Measurements from ENCODE around the gene FRMD5. TPM values are rescaled to one million over a fixed set of nuclear protein-coding genes. Genes with fewer than 3 reads are reported as not detected.

FRMD5 gene
- total RNA-seq, 1 donor from 2014 or later: 7.8 TPM

GRCh38 chr15:43958861-43959330 is 236.2 kb downstream of the FRMD5 start:
- H3K27ac Mint-ChIP-seq: no peak overlapping the region

GRCh38 chr15:43957724-43958123 is 237.3 kb downstream of the FRMD5 start:
- H3K9me3 Mint-ChIP-seq (ENCODE audit: low read depth): no peaks in the 10 kb centered on the region
- H3K36me3 Mint-ChIP-seq (ENCODE audit: insufficient read depth): no peaks in the 10 kb centered on the region
- H3K4me1 Mint-ChIP-seq (ENCODE audit: low read depth): peaks cover 7% of the 10 kb centered on the region
- TF ChIP-seq CTCF (IDR thresholded peaks at IDR 0.05; ENCODE audit: unreplicated experiment): no peak
- no peak for DNase-seq (ENCODE audit: low spot score, unreplicated experiment)
- no peaks in the 10 kb centered on the region for H3K27me3 Mint-ChIP-seq
- H3K4me3 Mint-ChIP-seq (ENCODE audit: low read depth): no peak overlapping the region
- no peak overlapping the region for H3K27ac Mint-ChIP-seq

More at GRCh38 chr15:43958861-43959330, 236.2 kb downstream of the FRMD5 start:
- Mint-ChIP-seq H3K9me3 (ENCODE audit: low read depth) (no peaks in the 10 kb centered on the region), H3K27me3 (no peaks in the 10 kb centered on the region), H3K4me3 (ENCODE audit: low read depth) (no peak overlapping the region), H3K4me1 (ENCODE audit: low read depth) (peaks cover 7% of the 10 kb centered on the region), H3K36me3 (ENCODE audit: insufficient read depth) (no peaks in the 10 kb centered on the region)
- no peak for TF ChIP-seq CTCF (IDR thresholded peaks at IDR 0.05; ENCODE audit: unreplicated experiment)
- DNase-seq (ENCODE audit: low spot score, unreplicated experiment): no peak

- no peaks in the 10 kb centered on the region for H3K36me3 Mint-ChIP-seq (ENCODE audit: insufficient read depth)
- no peak for TF ChIP-seq CTCF (IDR thresholded peaks at IDR 0.05; ENCODE audit: unreplicated experiment)
- H3K4me1 Mint-ChIP-seq (ENCODE audit: low read depth): peaks cover 16% of the 10 kb centered on the region
- no peak for DNase-seq (ENCODE audit: low spot score, unreplicated experiment)
- H3K27ac Mint-ChIP-seq: no peak overlapping the region
- H3K9me3 Mint-ChIP-seq (ENCODE audit: low read depth): no peaks in the 10 kb centered on the region
- no peaks in the 10 kb centered on the region for H3K27me3 Mint-ChIP-seq
- H3K4me3 Mint-ChIP-seq (ENCODE audit: low read depth): no peak overlapping the region
Observed at GRCh38 chr15:43955140-43955539, 239.9 kb downstream of the FRMD5 start.

- Mint-ChIP-seq H3K27me3 (no peaks in the 10 kb centered on the region), H3K36me3 (ENCODE audit: insufficient read depth) (no peaks in the 10 kb centered on the region), H3K27ac (no peak overlapping the region), H3K4me1 (ENCODE audit: low read depth) (peaks cover 16% of the 10 kb centered on the region), H3K4me3 (ENCODE audit: low read depth) (no peak overlapping the region), H3K9me3 (ENCODE audit: low read depth) (no peaks in the 10 kb centered on the region)
- DNase-seq (ENCODE audit: low spot score, unreplicated experiment): no peak
- no peak for TF ChIP-seq CTCF (IDR thresholded peaks at IDR 0.05; ENCODE audit: unreplicated experiment)
Observed at GRCh38 chr15:43954181-43954621, 240.9 kb downstream of the FRMD5 start.

- no peaks in the 10 kb centered on the region for H3K27me3 Mint-ChIP-seq
- no peak overlapping the region for H3K4me3 Mint-ChIP-seq (ENCODE audit: low read depth)
- no peaks in the 10 kb centered on the region for H3K36me3 Mint-ChIP-seq (ENCODE audit: insufficient read depth)
- H3K27ac Mint-ChIP-seq: no peak overlapping the region
- TF ChIP-seq CTCF (IDR thresholded peaks at IDR 0.05; ENCODE audit: unreplicated experiment): no peak
- H3K9me3 Mint-ChIP-seq (ENCODE audit: low read depth): no peaks in the 10 kb centered on the region
- DNase-seq (ENCODE audit: low spot score, unreplicated experiment): no peak
- H3K4me1 Mint-ChIP-seq (ENCODE audit: low read depth): peaks cover 12% of the 10 kb centered on the region
Observed at GRCh38 chr15:43953402-43953801, 241.7 kb downstream of the FRMD5 start.
